Activated CD8-positive, alpha-beta T cell treated with anti-CD3 and anti-CD28 coated beads for 36 hours (primary cell): ENCODE measurements around the gene SLC22A23. TPM values are rescaled to one million over a fixed set of nuclear protein-coding genes. Genes with fewer than 3 reads are reported as not detected.

Experiments used
- ATAC-seq: fragments of 200-7000 bp; cut with Tn5 transposase; one replicate; pipeline ENCODE4 v1.10.0; 2021; ENCODE audit warnings: mild to moderate bottlenecking, moderate library complexity
- CTCF ChIA-PET: fragments of 350-600 bp; sonication (Branson Sonifier 250); formaldehyde crosslinking; loops from one replicate; lab custom pipeline; 2021; ENCODE audit warnings: antibody characterized with exemption; lab: Charles Lee
- POLR2A ChIA-PET: fragments of 350-600 bp; sonication (Branson Sonifier 250); formaldehyde crosslinking; loops from one replicate; lab custom pipeline; 2021; ENCODE audit warnings: antibody characterized with exemption; lab: Charles Lee
- DNase-seq: peaks from one replicate; pipeline ENCODE4 v3.0.0-alpha.2; 2020
- H3K27ac Mint-ChIP-seq: one replicate; pipeline ENCODE4 v1.8.0; 2021; ENCODE audit warnings: mild to moderate bottlenecking, mixed read lengths
- H3K27me3 Mint-ChIP-seq: one replicate; pipeline ENCODE4 v1.8.0; 2021; ENCODE audit warnings: mixed read lengths
- H3K36me3 Mint-ChIP-seq: one replicate; pipeline ENCODE4 v1.8.0; 2021; ENCODE audit warnings: low read depth, mixed read lengths
- H3K4me1 Mint-ChIP-seq: one replicate; pipeline ENCODE4 v1.8.0; 2021; ENCODE audit warnings: low read depth, mixed read lengths
- H3K4me3 Mint-ChIP-seq: one replicate; pipeline ENCODE4 v1.8.0; 2021; ENCODE audit warnings: mild to moderate bottlenecking, moderate library complexity, mixed read lengths
- H3K9me3 Mint-ChIP-seq: one replicate; pipeline ENCODE4 v1.8.0; 2021; ENCODE audit warnings: mixed read lengths
- intact Hi-C: fragments of 100-400 bp; cut with micrococcal nuclease; formaldehyde crosslinking; loops from one replicate; pipeline ENCODE4 v1.10.0; 2022
- total RNA-seq, 2 experiments: library from RNA; stranded (reverse); gene quantifications; one replicate each; pipeline ENCODE4 v1.2.3, GENCODE V29; 2021
- TF ChIP-seq, protein P1 (sequence below): fragments of 200-600 bp; IDR thresholded peaks from one replicate; pipeline ENCODE4 v1.8.0; 2022; ENCODE audit warnings: antibody characterized with exemption, mild to moderate bottlenecking

Gene SLC22A23
- total RNA-seq, 2 experiments from 2014 or later = 0.16 to 0.34 TPM

DNA sequence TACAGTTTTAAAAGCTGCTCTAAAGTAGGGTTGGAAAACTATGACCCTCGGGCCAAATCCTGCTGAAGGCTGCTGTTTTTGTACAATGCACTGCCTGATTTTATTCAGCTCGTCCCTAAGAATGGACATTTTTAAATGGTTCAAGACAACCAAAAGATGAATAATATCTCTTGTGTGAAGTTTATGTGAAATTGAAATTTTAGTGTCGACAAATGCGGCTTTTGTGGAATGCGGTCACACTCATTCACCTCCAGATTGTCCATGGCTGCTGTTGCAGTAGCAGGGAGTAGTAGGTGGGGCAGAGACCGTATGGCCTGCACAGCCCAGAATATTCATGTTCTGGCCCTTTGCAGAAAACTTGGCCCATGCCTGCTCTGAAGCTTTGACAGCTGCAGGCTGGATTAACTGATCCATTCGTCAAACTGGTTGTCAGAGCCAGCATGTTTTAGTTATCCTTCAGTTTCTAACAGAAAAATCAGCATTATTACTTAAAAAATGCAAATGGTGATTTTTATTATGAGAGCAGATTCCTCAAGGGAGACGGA is 106.5 kb downstream of the SLC22A23 start:
- no peaks in the 10 kb centered on the region for H3K36me3 Mint-ChIP-seq

DNA sequence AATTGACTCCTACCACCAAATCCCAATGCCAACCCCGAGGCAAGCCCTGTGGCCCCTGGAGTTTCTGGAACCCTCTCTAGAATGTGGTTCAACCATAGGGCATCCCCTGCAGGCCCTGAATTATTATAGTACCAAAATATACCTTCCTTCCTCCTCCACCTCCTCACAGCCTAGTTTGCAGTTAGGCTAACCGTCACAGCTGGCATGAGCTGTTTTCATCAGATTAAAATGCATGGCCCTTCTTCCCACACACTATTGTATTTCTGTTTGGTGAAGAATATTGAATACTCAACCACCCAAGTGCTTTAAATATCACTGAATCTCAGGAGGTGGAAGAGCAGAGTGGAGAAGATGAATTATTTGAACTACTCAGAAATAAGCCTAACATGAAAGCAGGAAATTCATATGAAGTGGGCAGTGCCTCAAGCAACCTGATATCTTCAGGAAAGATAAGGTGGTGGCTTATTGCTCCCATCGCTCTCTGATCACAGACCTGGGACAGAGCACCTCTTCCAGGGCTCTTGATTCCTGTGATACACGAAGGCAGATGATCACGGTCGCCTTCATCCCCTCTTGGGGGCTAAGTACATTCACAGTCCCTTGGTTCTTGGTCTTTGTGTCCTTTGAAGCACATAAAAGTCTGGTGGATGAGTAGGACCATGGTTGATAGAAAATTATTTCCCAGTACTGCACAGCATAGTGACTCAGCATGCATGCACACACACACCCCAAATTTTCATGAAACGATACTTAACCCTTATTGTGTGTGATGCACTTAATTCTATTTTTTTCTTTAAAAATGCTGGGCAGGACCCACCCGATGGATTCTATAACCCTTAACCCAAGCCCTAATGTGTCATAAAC is 107.2 kb downstream of the SLC22A23 start:
- no peaks in the 10 kb centered on the region for H3K36me3 Mint-ChIP-seq
- ATAC-seq (no peak), DNase-seq (no peak)
- no peaks in the 10 kb centered on the region for H3K9me3 Mint-ChIP-seq
- H3K4me1 Mint-ChIP-seq = peaks cover 3% of the 10 kb centered on the region
- ChIA-PET POLR2A (interaction anchor here (1.3 kb wide), 1 partner anchor 12 kb away, joined by 3 read pairs; no protein-coding TSS in a partner anchor), CTCF (no interaction called here)
- no peak overlapping the region for H3K27ac Mint-ChIP-seq
- intact Hi-C loops = no loop called here
- TF ChIP-seq, protein P1, sequence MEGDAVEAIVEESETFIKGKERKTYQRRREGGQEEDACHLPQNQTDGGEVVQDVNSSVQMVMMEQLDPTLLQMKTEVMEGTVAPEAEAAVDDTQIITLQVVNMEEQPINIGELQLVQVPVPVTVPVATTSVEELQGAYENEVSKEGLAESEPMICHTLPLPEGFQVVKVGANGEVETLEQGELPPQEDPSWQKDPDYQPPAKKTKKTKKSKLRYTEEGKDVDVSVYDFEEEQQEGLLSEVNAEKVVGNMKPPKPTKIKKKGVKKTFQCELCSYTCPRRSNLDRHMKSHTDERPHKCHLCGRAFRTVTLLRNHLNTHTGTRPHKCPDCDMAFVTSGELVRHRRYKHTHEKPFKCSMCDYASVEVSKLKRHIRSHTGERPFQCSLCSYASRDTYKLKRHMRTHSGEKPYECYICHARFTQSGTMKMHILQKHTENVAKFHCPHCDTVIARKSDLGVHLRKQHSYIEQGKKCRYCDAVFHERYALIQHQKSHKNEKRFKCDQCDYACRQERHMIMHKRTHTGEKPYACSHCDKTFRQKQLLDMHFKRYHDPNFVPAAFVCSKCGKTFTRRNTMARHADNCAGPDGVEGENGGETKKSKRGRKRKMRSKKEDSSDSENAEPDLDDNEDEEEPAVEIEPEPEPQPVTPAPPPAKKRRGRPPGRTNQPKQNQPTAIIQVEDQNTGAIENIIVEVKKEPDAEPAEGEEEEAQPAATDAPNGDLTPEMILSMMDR = no peak
- H3K27me3 Mint-ChIP-seq = no peaks in the 10 kb centered on the region
- no peak overlapping the region for H3K4me3 Mint-ChIP-seq

More for the DNA sequence above, 106.5 kb downstream of the SLC22A23 start:
- ATAC-seq (no peak), DNase-seq (no peak)
- no peaks in the 10 kb centered on the region for H3K9me3 Mint-ChIP-seq
- H3K4me3 Mint-ChIP-seq = no peak overlapping the region
- peaks cover 5% of the 10 kb centered on the region for H3K4me1 Mint-ChIP-seq
- H3K27ac Mint-ChIP-seq = no peak overlapping the region
- intact Hi-C loops = no loop called here
- ChIA-PET POLR2A (interaction anchor here (1.3 kb wide), 1 partner anchor 13 kb away, joined by 3 read pairs; no protein-coding TSS in a partner anchor), CTCF (no interaction called here)
- H3K27me3 Mint-ChIP-seq = no peaks in the 10 kb centered on the region
- TF ChIP-seq, protein P1 = no peak

DNA sequence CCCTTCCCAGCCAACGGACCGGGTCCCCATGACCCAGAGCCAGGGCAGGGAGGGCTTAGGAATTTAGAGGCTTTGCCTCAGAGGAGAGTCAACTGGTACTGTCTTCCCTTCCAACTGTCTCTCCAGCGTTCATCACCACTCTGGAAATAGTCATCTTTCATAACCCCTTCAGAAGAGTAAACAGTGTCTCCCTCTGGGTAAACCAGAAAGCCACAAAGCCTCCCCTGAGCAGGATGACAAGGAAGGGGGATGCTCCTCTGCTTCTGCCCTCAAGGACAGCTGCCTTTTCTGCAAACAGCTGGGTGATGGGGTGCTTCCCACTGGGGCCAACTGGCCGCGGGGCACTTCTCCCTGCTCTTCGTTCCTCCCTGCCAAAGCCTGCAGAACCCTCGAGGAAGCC is 108.0 kb downstream of the SLC22A23 start:
- ATAC-seq (no peak), DNase-seq (no peak)
- Mint-ChIP-seq H3K27ac (no peak overlapping the region), H3K9me3 (no peaks in the 10 kb centered on the region), H3K4me3 (no peak overlapping the region), H3K27me3 (no peaks in the 10 kb centered on the region), H3K36me3 (no peaks in the 10 kb centered on the region), H3K4me1 (peaks cover 3% of the 10 kb centered on the region)
- intact Hi-C loops = no loop called here
- ChIA-PET CTCF (no interaction called here), POLR2A (no interaction called here)
- TF ChIP-seq, protein P1 = no peak

DNA sequence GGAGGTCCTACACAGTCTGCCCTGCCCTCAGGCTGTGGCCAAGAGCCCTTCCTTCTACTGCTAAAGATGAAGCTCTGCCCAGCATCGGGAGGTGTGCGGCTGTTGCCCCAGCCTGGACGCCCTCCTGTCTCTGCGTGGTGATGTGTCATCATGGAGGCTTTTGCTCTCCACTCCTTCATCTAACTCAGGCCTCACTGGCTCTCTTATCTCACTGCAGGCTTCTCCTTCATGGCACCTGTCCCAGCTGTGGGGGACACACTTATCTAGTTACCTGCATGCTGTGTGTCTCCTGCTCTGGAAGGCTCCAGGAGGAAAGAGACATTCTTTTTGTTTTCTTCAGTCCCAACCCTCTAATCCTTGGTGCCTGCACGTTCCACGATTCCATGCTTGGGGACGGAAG is 109.0 kb downstream of the SLC22A23 start:
- Mint-ChIP-seq H3K4me3 (no peak overlapping the region), H3K27ac (no peak overlapping the region), H3K27me3 (no peaks in the 10 kb centered on the region), H3K9me3 (no peaks in the 10 kb centered on the region), H3K36me3 (no peaks in the 10 kb centered on the region), H3K4me1 (peaks cover 3% of the 10 kb centered on the region)
- ATAC-seq (no peak), DNase-seq (no peak)
- TF ChIP-seq, protein P1 = no peak
- POLR2A ChIA-PET = no interaction called here
- CTCF ChIA-PET = no interaction called here
- intact Hi-C loops = no loop called here

DNA sequence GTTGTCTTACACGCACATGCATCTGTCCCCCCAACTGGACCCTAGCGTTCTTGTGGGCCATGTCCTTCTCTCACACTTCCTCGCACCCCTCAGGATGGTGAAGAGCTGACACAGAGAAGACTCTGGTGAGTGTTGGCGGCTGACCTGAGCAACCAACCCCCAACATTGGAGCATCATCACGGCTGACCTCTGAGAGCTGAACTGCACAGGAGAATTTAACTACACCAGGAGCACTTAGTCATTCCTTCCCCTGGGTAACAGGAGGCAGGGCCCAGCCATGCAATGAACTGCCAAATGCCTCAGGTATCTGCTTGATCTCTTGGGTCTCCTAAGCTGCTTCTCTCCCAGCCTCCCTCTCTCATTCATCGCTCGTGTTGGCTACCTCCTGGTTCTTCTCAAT is 109.6 kb downstream of the SLC22A23 start:
- intact Hi-C loops = no loop called here
- Mint-ChIP-seq H3K27ac (no peak overlapping the region), H3K27me3 (no peaks in the 10 kb centered on the region), H3K36me3 (no peaks in the 10 kb centered on the region), H3K9me3 (no peaks in the 10 kb centered on the region), H3K4me3 (no peak overlapping the region), H3K4me1 (peaks cover 3% of the 10 kb centered on the region)
- TF ChIP-seq, protein P1 = no peak
- ATAC-seq (no peak), DNase-seq (no peak)
- ChIA-PET POLR2A (interaction anchor here (1.1 kb wide), 1 partner anchor 8 kb away, joined by 3 read pairs; no protein-coding TSS in a partner anchor), CTCF (no interaction called here)
